PC-9 (cell line): ENCODE data around the gene C19orf38. TPM values are rescaled to one million over a fixed set of nuclear protein-coding genes. Genes with fewer than 3 reads are reported as not detected.

Source experiments
- BruUV-seq: library from RNA; stranded (reverse); fragments of 400-500 nt; replicated peaks from 2 replicates; lab custom pipeline; 2021; lab: Mats Ljungman, UMichigan
- CTCF ChIA-PET: fragments of 300-600 bp; sonication (Branson Sonifier 250); formaldehyde crosslinking; loops from one replicate; lab custom pipeline; 2022; ENCODE audit warnings: antibody characterized with exemption; lab: Charles Lee
- POLR2A ChIA-PET: fragments of 300-600 bp; sonication (Branson Sonifier 250); formaldehyde crosslinking; loops from one replicate; lab custom pipeline; 2022; ENCODE audit warnings: antibody characterized with exemption; ENCODE audit not compliant: unreplicated experiment; lab: Charles Lee
- DNase-seq, 2 experiments: peaks; one replicate each; pipeline versions ENCODE4 v3.0.0 to v3.0.0-alpha.2; 2015 to 2022; ENCODE audit warnings: mixed read lengths in 1 of 2
- H2AFZ ChIP-seq: fragments of 200-600 bp; sonication (generic); 2 replicates; pipeline ENCODE4 v1.8.1; 2017; ENCODE audit warnings: antibody characterized with exemption
- H3F3A ChIP-seq: fragments of 200-600 bp; sonication (generic); 2 replicates; pipeline ENCODE4 v1.8.1; 2017; ENCODE audit warnings: antibody characterized with exemption, mild to moderate bottlenecking, low read depth; ENCODE audit not compliant: insufficient read depth
- H3K27ac ChIP-seq: fragments of 200-600 bp; sonication (generic); 2 replicates; pipeline ENCODE4 v1.6.1; 2016; ENCODE audit warnings: mixed run types
- H3K27me3 ChIP-seq: fragments of 200-600 bp; sonication (generic); 2 replicates; pipeline ENCODE4 v1.6.1; 2016; ENCODE audit warnings: low read depth, mixed run types; ENCODE audit not compliant: insufficient read depth
- H3K36me3 ChIP-seq: fragments of 200-600 bp; sonication (generic); 2 replicates; pipeline ENCODE4 v1.6.1; 2016; ENCODE audit warnings: low read depth, mixed run types
- H3K4me1 ChIP-seq: fragments of 200-600 bp; sonication (generic); replicated peaks from 2 replicates; pipeline ENCODE4 v1.6.1; 2016; ENCODE audit warnings: mixed run types; ENCODE audit not compliant: insufficient read depth
- H3K4me2 ChIP-seq: fragments of 200-600 bp; sonication (generic); 2 replicates; pipeline ENCODE4 v1.6.1; 2017; ENCODE audit warnings: mixed run types
- H3K4me3 ChIP-seq: fragments of 200-600 bp; sonication (generic); 2 replicates; pipeline ENCODE4 v1.6.1; 2016; ENCODE audit warnings: mixed run types
- H3K79me2 ChIP-seq: fragments of 200-600 bp; sonication (generic); 2 replicates; pipeline ENCODE4 v1.6.1; 2017; ENCODE audit warnings: low read depth, mixed run types
- H3K9me2 ChIP-seq: fragments of 200-600 bp; sonication (generic); 2 replicates; pipeline ENCODE4 v1.8.1; 2017; ENCODE audit warnings: mild to moderate bottlenecking; ENCODE audit not compliant: insufficient read depth
- H3K9me3 ChIP-seq: fragments of 200-600 bp; sonication (generic); 2 replicates; pipeline ENCODE4 v1.8.1; 2016; ENCODE audit warnings: low read depth; ENCODE audit not compliant: insufficient read depth
- H4K20me1 ChIP-seq: fragments of 200-600 bp; sonication (generic); 2 replicates; pipeline ENCODE4 v1.8.1; 2017; ENCODE audit not compliant: insufficient read depth
- CTCF ChIP-seq: fragments of 200-600 bp; sonication (generic); conservative IDR thresholded peaks from 2 replicates; pipeline ENCODE4 v1.6.1; 2017; ENCODE audit warnings: mixed run types, antibody characterized with exemption, mild to moderate bottlenecking, moderate library complexity
- EZH2 ChIP-seq: fragments of 200-600 bp; sonication (generic); IDR thresholded peaks from 2 replicates; pipeline ENCODE4 v1.8.0; 2017; ENCODE audit warnings: antibody characterized with exemption, low read depth
- intact Hi-C: fragments of 100-400 bp; cut with micrococcal nuclease; formaldehyde crosslinking; loops from one replicate; pipeline ENCODE4 v1.10.0; 2022; ENCODE audit not compliant: unreplicated experiment
- total RNA-seq: library from RNA; stranded (reverse); gene quantifications from 2 replicates; pipeline ENCODE4 v1.2.3, GENCODE V29; 2021

Gene C19orf38
- total RNA-seq, 1 experiment from 2014 or later = 0.59 TPM

DNA sequence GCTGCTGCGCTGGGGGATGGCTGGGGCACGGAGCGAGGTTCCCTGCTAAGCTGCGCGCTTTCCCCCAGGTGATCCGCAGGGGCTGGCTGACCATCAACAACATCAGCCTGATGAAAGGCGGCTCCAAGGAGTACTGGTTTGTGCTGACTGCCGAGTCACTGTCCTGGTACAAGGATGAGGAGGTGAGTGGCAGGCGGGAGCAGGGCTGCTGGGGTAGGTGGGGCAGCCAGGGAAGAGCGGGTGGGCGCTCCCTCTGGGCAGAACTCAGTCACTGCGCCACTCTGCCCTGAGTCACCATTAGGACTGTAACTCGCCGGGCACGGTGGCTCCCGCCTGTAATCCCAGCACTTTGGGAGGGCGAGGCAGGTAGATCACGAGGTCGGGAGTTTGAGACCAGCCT, 36.0 kb upstream of the C19orf38 start:
- TF ChIP-seq CTCF (no peak), EZH2 (no peak)
- Histone ChIP-seq H3K27ac (no peak overlapping the region), H4K20me1 (peaks cover 14% of the 10 kb centered on the region), H2AFZ (no peak overlapping the region), H3K79me2 (no peaks in the 10 kb centered on the region), H3K4me2 (no peak overlapping the region), H3K9me3 (no peaks in the 10 kb centered on the region), H3F3A (peaks cover 38% of the 10 kb centered on the region), H3K27me3 (no peaks in the 10 kb centered on the region), H3K36me3 (no peaks in the 10 kb centered on the region), H3K4me3 (no peak overlapping the region), H3K9me2 (no peaks in the 10 kb centered on the region), H3K4me1 (peaks cover 17% of the 10 kb centered on the region)
- intact Hi-C loops = no loop called here
- ChIA-PET CTCF (no interaction called here), POLR2A (no interaction called here)
- no peak for DNase-seq
- no TSS peak for BruUV-seq

- Histone ChIP-seq H4K20me1 (peaks cover 14% of the 10 kb centered on the region), H3K79me2 (no peaks in the 10 kb centered on the region), H3K4me2 (no peak overlapping the region), H3F3A (peaks cover 35% of the 10 kb centered on the region), H3K27ac (no peak overlapping the region), H3K4me1 (peaks cover 17% of the 10 kb centered on the region), H3K27me3 (no peaks in the 10 kb centered on the region), H3K9me3 (no peaks in the 10 kb centered on the region), H2AFZ (no peak overlapping the region), H3K36me3 (no peaks in the 10 kb centered on the region), H3K4me3 (no peak overlapping the region), H3K9me2 (no peaks in the 10 kb centered on the region)
- ChIA-PET POLR2A (no interaction called here), CTCF (no interaction called here)
- BruUV-seq = no TSS peak
- TF ChIP-seq EZH2 = no peak
- no peak for TF ChIP-seq CTCF
- intact Hi-C loops = no loop called here
- DNase-seq = peak in 1 of 2 experiments; percentile 41
Observed at GRCh38 chr19:10812902-10813404, 35.3 kb upstream of the C19orf38 start.

GRCh38 chr19:10815007-10815536, 33.1 kb upstream of the C19orf38 start:
- Histone ChIP-seq H2AFZ (no peak overlapping the region), H3K9me3 (no peaks in the 10 kb centered on the region), H3K9me2 (no peaks in the 10 kb centered on the region), H3K27ac (no peak overlapping the region), H3K4me2 (no peak overlapping the region), H3K36me3 (0 out of 2 replicates have a peak, but pooled peaks cover 5% of the 10 kb centered on the region), H3K4me1 (peaks cover under 1% of the 10 kb centered on the region), H3F3A (peaks cover 16% of the 10 kb centered on the region; the same call in 1 of the 2 replicates), H4K20me1 (peaks cover 4% of the 10 kb centered on the region; the same call in 1 of the 2 replicates), H3K79me2 (no peaks in the 10 kb centered on the region), H3K27me3 (no peaks in the 10 kb centered on the region), H3K4me3 (no peak overlapping the region)
- intact Hi-C loops = no loop called here
- ChIA-PET POLR2A (no interaction called here), CTCF (no interaction called here)
- DNase-seq = no peak
- BruUV-seq = no TSS peak
- TF ChIP-seq CTCF = no peak
- no peak for TF ChIP-seq EZH2
